K562 (cell line): ENCODE results near the gene S100A1.

Source experiments
- ARID4B ChIP-seq: sonication (generic); formaldehyde crosslinking; IDR thresholded peaks from 2 replicates; pipeline ENCODE4 v1.8.0; 2022; ENCODE audit warnings: mild to moderate bottlenecking, missing genetic modification reagents
- ARNT ChIP-seq, 2 experiments: fragments of 450-650 bp; IDR thresholded peaks; 2 replicates each; pipeline ENCODE4 v1.6.1; 2016; ENCODE audit warnings: mild to moderate bottlenecking in 1 of 2
- BHLHE40 ChIP-seq: IDR thresholded peaks from 2 replicates; pipeline ENCODE4 v1.6.1; 2011; ENCODE audit warnings: low read length, improper control_type of control experiment
- CBFB ChIP-seq: sonication (generic); formaldehyde crosslinking; IDR thresholded peaks from 2 replicates; pipeline ENCODE4 v1.4.0; 2020; ENCODE audit warnings: mild to moderate bottlenecking, missing genetic modification reagents
- CBX5 ChIP-seq: IDR thresholded peaks from 2 replicates; pipeline ENCODE4 v1.6.1; 2014; ENCODE audit warnings: low read depth, borderline replicate concordance
- CTCF ChIP-seq, 3 experiments: IDR thresholded peaks in 2 of 3; conservative IDR thresholded peaks in 1 of 3; 2 replicates each; pipeline ENCODE4 v1.5.1; 2011 to 2012; ENCODE audit warnings: low read length in 3 of 3, mild to moderate bottlenecking in 3 of 3, control low read depth in 2 of 3, improper control_type of control experiment in 1 of 3, inconsistent platforms in 1 of 3, low read depth in 1 of 3, mixed read lengths in 1 of 3, moderate library complexity in 1 of 3; ENCODE audit not compliant: insufficient read depth in 2 of 3
- ETV1 ChIP-seq: fragments of 450-650 bp; conservative IDR thresholded peaks from 2 replicates; pipeline ENCODE4 v1.6.1; 2016; ENCODE audit warnings: missing genetic modification characterization, control low read depth, low read depth, missing compliant biosample characterization
- FOXA1 ChIP-seq: fragments of 450-650 bp; IDR thresholded peaks from 2 replicates; pipeline ENCODE4 v1.6.1; 2016; ENCODE audit warnings: mild to moderate bottlenecking, borderline replicate concordance
- HMG20B ChIP-seq: fragments of 250-450 bp; sonication (Bioruptor Pico); IDR thresholded peaks from 2 replicates; pipeline ENCODE4 v1.5.0; 2021; ENCODE audit warnings: mild to moderate bottlenecking
- JUNB ChIP-seq: fragments of 450-650 bp; formaldehyde crosslinking; conservative IDR thresholded peaks from 2 replicates; pipeline ENCODE4 v1.4.0; 2020; ENCODE audit warnings: mild to moderate bottlenecking
- MNT ChIP-seq, 2 experiments: fragments of 450-650 bp; conservative IDR thresholded peaks; 2 replicates each; pipeline ENCODE4 v1.6.1; 2017; ENCODE audit warnings: mild to moderate bottlenecking in 2 of 2, moderate library complexity in 2 of 2
- POLR2A ChIP-seq: fragments of 450-650 bp; conservative IDR thresholded peaks from 2 replicates; pipeline ENCODE4 v1.6.1; 2016
- REST ChIP-seq, 2 experiments: fragments of 450-650 bp; formaldehyde crosslinking in 1 of 2; IDR thresholded peaks; 2 replicates each; pipeline versions ENCODE4 v1.4.0 to v1.6.1; 2014 to 2020; ENCODE audit warnings: mild to moderate bottlenecking in 2 of 2, borderline replicate concordance in 1 of 2, low read depth in 1 of 2
- ZNF780A ChIP-seq: fragments of 250-450 bp; sonication (Bioruptor Pico); IDR thresholded peaks from 2 replicates; pipeline ENCODE4 v1.5.0; 2021; ENCODE audit warnings: mild to moderate bottlenecking

GRCh38 chr1:153613406-153613805, 14.8 kb upstream of the S100A1 start:
- no peak for TF ChIP-seq CBFB (CRISPR knock-in tag)
- no peak for TF ChIP-seq FOXA1
- no peak for TF ChIP-seq MNT (conservative IDR thresholded peaks at IDR 0.05)
- TF ChIP-seq REST (IDR thresholded peaks at IDR 0.05; ENCODE audit: borderline replicate concordance), result no peak
- no peak for TF ChIP-seq REST (CRISPR knock-in tag; IDR thresholded peaks at IDR 0.05; ENCODE audit: low read depth)
- no peak for TF ChIP-seq CTCF (IDR thresholded peaks at IDR 0.05 in 2 of 3, conservative IDR thresholded peaks at IDR 0.05 in 1 of 3; ENCODE audit: insufficient read depth in 2 of 3, low read depth in 1 of 3, low read length in 3 of 3)
- no peak for TF ChIP-seq ZNF780A (CRISPR knock-in tag)
- no peak for TF ChIP-seq JUNB (CRISPR knock-in tag)
- TF ChIP-seq ARNT (IDR thresholded peaks at IDR 0.05), result no peak
- TF ChIP-seq ARID4B, result no peak
- TF ChIP-seq BHLHE40, result no peak
- TF ChIP-seq ETV1 (tag), result no peak
- TF ChIP-seq POLR2A, result no peak
- no peak for TF ChIP-seq CBX5
- no peak for TF ChIP-seq HMG20B
